KMS-11 (cell line): ENCODE results near the gene HERPUD1.

ENCODE experiments used
- H2AFZ ChIP-seq: fragments of 200-600 bp; sonication (generic); 2 replicates; pipeline ENCODE4 v1.6.1; 2016; ENCODE audit warnings: antibody characterized with exemption, mixed run types, low read depth
- H3K27ac ChIP-seq: fragments of 200-600 bp; sonication (generic); 2 replicates; pipeline ENCODE4 v1.6.1; 2016; ENCODE audit warnings: mild to moderate bottlenecking, mixed run types
- H3K27me3 ChIP-seq: fragments of 200-600 bp; sonication (generic); 2 replicates; pipeline ENCODE4 v1.6.1; 2017; ENCODE audit warnings: mild to moderate bottlenecking, low read depth, mixed run types, moderate library complexity; ENCODE audit not compliant: insufficient read depth
- H3K36me3 ChIP-seq: fragments of 200-600 bp; sonication (generic); 2 replicates; pipeline ENCODE4 v1.6.1; 2017; ENCODE audit warnings: mild to moderate bottlenecking, mixed run types; ENCODE audit not compliant: insufficient read depth
- H3K4me1 ChIP-seq: fragments of 200-600 bp; sonication (generic); 2 replicates; pipeline ENCODE4 v1.6.1; 2016; ENCODE audit warnings: mild to moderate bottlenecking, low read depth, mixed run types; ENCODE audit not compliant: poor library complexity, severe bottlenecking
- H3K4me2 ChIP-seq: fragments of 200-600 bp; sonication (generic); 2 replicates; pipeline ENCODE4 v1.7.0; 2016; ENCODE audit warnings: mild to moderate bottlenecking, mixed run types
- H3K4me3 ChIP-seq: fragments of 200-600 bp; sonication (generic); IDR thresholded peaks from 2 replicates; pipeline ENCODE4 v1.6.1; 2017; ENCODE audit warnings: low read depth, low read length, mixed read lengths; ENCODE audit not compliant: insufficient read depth
- H3K79me2 ChIP-seq: fragments of 200-600 bp; sonication (generic); 2 replicates; pipeline ENCODE4 v1.6.1; 2016; ENCODE audit warnings: low read depth, mixed run types; ENCODE audit not compliant: insufficient read depth
- H3K9ac ChIP-seq: fragments of 200-600 bp; sonication (generic); 2 replicates; pipeline ENCODE4 v1.6.1; 2016; ENCODE audit warnings: mild to moderate bottlenecking, mixed run types
- H4K20me1 ChIP-seq: fragments of 200-600 bp; sonication (generic); 2 replicates; pipeline ENCODE4 v1.6.1; 2016; ENCODE audit warnings: mild to moderate bottlenecking, mixed run types; ENCODE audit not compliant: insufficient read depth
- TF ChIP-seq, protein P1 (sequence below): fragments of 200-600 bp; sonication (generic); conservative IDR thresholded peaks from 2 replicates; pipeline ENCODE4 v1.6.1; 2017; ENCODE audit warnings: low read depth, mild to moderate bottlenecking, antibody characterized with exemption, low read length, moderate library complexity, mixed read lengths

The HERPUD1 gene

GRCh38 chr16:56916571-56917403 is 15.2 kb upstream of the HERPUD1 start:
- H3K27me3 ChIP-seq = no peaks in the 10 kb centered on the region
- H2AFZ ChIP-seq = peak overlapping the region; percentile 54
- peak overlapping the region; percentile 95 for H3K4me2 ChIP-seq
- no peaks in the 10 kb centered on the region for H3K36me3 ChIP-seq
- no peaks in the 10 kb centered on the region for H4K20me1 ChIP-seq
- TF ChIP-seq, protein P1, sequence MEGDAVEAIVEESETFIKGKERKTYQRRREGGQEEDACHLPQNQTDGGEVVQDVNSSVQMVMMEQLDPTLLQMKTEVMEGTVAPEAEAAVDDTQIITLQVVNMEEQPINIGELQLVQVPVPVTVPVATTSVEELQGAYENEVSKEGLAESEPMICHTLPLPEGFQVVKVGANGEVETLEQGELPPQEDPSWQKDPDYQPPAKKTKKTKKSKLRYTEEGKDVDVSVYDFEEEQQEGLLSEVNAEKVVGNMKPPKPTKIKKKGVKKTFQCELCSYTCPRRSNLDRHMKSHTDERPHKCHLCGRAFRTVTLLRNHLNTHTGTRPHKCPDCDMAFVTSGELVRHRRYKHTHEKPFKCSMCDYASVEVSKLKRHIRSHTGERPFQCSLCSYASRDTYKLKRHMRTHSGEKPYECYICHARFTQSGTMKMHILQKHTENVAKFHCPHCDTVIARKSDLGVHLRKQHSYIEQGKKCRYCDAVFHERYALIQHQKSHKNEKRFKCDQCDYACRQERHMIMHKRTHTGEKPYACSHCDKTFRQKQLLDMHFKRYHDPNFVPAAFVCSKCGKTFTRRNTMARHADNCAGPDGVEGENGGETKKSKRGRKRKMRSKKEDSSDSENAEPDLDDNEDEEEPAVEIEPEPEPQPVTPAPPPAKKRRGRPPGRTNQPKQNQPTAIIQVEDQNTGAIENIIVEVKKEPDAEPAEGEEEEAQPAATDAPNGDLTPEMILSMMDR = no peak
- peak overlapping the region; percentile 84 for H3K27ac ChIP-seq
- peak overlapping the region; percentile 60 for H3K9ac ChIP-seq
- no peak overlapping the region for H3K4me3 ChIP-seq
- peaks cover 71% of the 10 kb centered on the region for H3K4me1 ChIP-seq
- H3K79me2 ChIP-seq = no peaks in the 10 kb centered on the region

- Histone ChIP-seq H3K27me3 (no peaks in the 10 kb centered on the region), H2AFZ (no peak overlapping the region), H3K27ac (peak overlapping the region; percentile 84; the same call in 1 of the 2 replicates), H3K79me2 (no peaks in the 10 kb centered on the region), H3K9ac (no peak overlapping the region), H4K20me1 (no peaks in the 10 kb centered on the region), H3K4me2 (peak overlapping the region; percentile 95; the same call in 1 of the 2 replicates), H3K4me1 (peaks cover 61% of the 10 kb centered on the region), H3K4me3 (no peak overlapping the region), H3K36me3 (no peaks in the 10 kb centered on the region)
- TF ChIP-seq, protein P1 = no peak
These were observed 13.4 kb upstream of the HERPUD1 start for GRCh38 chr16:56918467-56919012.

DNA sequence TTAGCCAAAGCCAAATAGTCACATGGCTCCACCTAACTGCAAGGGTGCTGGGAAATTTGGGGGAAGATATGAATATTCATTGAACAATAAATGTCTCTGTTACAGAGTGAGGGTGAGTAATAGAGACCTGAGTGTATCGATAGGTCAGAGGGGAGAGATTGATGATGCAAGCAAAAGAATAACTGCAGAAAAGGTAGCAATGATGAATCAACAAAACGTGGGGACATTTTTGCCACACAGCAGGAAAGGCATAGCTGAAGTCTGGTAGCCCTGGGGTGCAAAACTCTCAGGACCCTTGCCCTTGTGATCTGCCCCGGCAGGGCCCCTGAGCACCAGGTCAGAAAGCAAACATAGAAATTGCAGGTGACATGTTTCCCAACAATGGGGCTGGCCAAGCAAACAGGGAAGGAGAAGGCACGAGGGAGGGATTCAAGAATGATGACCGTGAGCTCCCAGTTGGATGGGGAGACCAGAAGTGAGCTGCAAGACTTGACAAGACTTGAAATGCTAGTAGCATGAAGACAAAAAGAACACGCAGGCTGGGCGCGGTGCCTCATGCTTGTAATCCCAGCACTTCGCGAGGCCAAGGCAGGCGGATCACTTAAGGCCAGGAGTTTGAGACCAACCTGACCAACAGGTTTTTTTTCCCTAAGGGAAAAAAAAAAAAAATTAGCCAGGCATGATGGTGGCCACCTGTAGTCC is 12.7 kb upstream of the HERPUD1 start:
- no peak overlapping the region for H3K27ac ChIP-seq
- H3K27me3 ChIP-seq = no peaks in the 10 kb centered on the region
- H3K36me3 ChIP-seq = no peaks in the 10 kb centered on the region
- no peak overlapping the region for H3K4me3 ChIP-seq
- peaks cover 64% of the 10 kb centered on the region for H3K4me1 ChIP-seq
- H2AFZ ChIP-seq = no peak overlapping the region
- TF ChIP-seq, protein P1 = no peak
- no peaks in the 10 kb centered on the region for H3K79me2 ChIP-seq
- H3K4me2 ChIP-seq = no peak overlapping the region
- no peak overlapping the region for H3K9ac ChIP-seq
- H4K20me1 ChIP-seq = no peaks in the 10 kb centered on the region

DNA sequence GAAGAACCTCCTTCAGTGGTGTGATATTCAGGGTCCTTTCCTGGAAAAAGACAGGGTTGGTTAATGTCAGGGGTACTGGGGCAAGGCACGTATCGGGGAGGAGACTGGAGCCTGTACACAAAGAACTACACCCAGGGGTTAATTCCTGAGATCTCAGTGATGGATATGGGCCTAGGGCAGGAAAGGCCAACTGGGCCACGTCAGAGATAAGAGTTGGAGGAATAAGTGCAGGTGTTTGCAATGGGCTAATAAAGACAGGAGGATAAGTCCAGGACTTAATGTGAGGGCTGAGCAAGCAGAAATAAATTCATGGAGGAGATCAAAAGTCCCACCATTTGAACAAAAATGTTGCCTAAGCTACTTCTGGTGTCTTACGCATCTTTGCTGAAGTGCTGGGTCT is 10.4 kb upstream of the HERPUD1 start:
- H3K4me2 ChIP-seq = no peak overlapping the region
- no peak overlapping the region for H2AFZ ChIP-seq
- H3K9ac ChIP-seq = no peak overlapping the region
- H3K36me3 ChIP-seq = no peaks in the 10 kb centered on the region
- peaks cover 43% of the 10 kb centered on the region for H3K4me1 ChIP-seq
- H4K20me1 ChIP-seq = no peaks in the 10 kb centered on the region
- no peak overlapping the region for H3K27ac ChIP-seq
- no peaks in the 10 kb centered on the region for H3K27me3 ChIP-seq
- no peak overlapping the region for H3K4me3 ChIP-seq
- TF ChIP-seq, protein P1 = no peak
- H3K79me2 ChIP-seq = no peaks in the 10 kb centered on the region
